Left lung (tissue), 10 donors: ENCODE results near the gene TIMM13. TPM values are rescaled to one million over a fixed set of nuclear protein-coding genes. Genes with fewer than 3 reads are reported as not detected.

Experiments used
- ATAC-seq: fragments of 200-7000 bp; cut with Tn5 transposase; one replicate; pipeline ENCODE4 v1.9.1; 2020; ENCODE audit warnings: moderate library complexity
- DNase-seq, 4 donors: peaks; one replicate each; pipeline ENCODE4 v3.0.0-alpha.2; 2013 to 2020
- H3K27ac ChIP-seq, 2 donors: fragments of 200-600 bp; sonication (generic) in 1 of 2; one replicate each; pipeline versions ENCODE4 v1.5.0 to v1.8.0; 2020 to 2021
- H3K27me3 ChIP-seq, 2 donors: fragments of 200-600 bp; sonication (generic) in 1 of 2; one replicate each; pipeline versions ENCODE4 v1.5.0 to v1.8.0; 2020 to 2021
- H3K36me3 ChIP-seq, 2 donors: fragments of 200-600 bp; sonication (generic) in 1 of 2; one replicate each; pipeline versions ENCODE4 v1.5.0 to v1.8.0; 2020 to 2021
- H3K4me1 ChIP-seq, 2 donors: fragments of 200-600 bp; one replicate each; pipeline ENCODE4 v1.8.0; 2021
- H3K4me3 ChIP-seq, 2 donors: fragments of 200-600 bp; sonication (generic) in 1 of 2; one replicate each; pipeline versions ENCODE4 v1.5.0 to v1.8.0; 2020 to 2021; ENCODE audit warnings: mild to moderate bottlenecking in 1 of 2
- H3K9me3 ChIP-seq, 2 donors: fragments of 200-600 bp; sonication (generic) in 1 of 2; one replicate each; pipeline versions ENCODE4 v1.5.0 to v1.8.0; 2020 to 2021
- CTCF ChIP-seq, 2 donors: fragments of 200-600 bp; sonication (generic) in 1 of 2; IDR thresholded peaks; one replicate each; pipeline versions ENCODE4 v1.5.0 to v1.8.0; 2021; ENCODE audit warnings: antibody characterized with exemption in 2 of 2
- intact Hi-C, 2 donors: fragments of 100-400 bp; cut with DNase I; formaldehyde crosslinking; loops; one replicate each; pipeline versions ENCODE4 v1.11.2 to v1.14.2; 2022
- polyA plus RNA-seq, 6 donors: library from polyadenylated mRNA; unstranded; fragments of 120-200 nt; gene quantifications; one replicate each; pipeline ENCODE4 v1.2.1, GENCODE V29; 2013; ENCODE audit not compliant: insufficient read length in 6 of 6
- total RNA-seq, 2 donors: library from RNA; stranded (reverse); fragmentation: NEBNext Ultra II Directional; extraction: Animal tissue kit (Norgen Biotek cat#: 25700); gene quantifications; one replicate each; pipeline ENCODE4 v1.2.1, GENCODE V29; 2021
- donor health status: DM: no; HTN: yes; CAD: no.
- donor health status: DM: no; HTN: no; CAD: no.

Gene TIMM13
- total and polyA plus RNA-seq, 8 donors = 47.6 to 98.0 (median 70.8) TPM

GRCh38 chr19:2424686-2425621, 2.4 kb downstream of the TIMM13 start:
- H3K4me1 ChIP-seq = peaks cover 18 to 38% of the 10 kb centered on the region in 2 donors
- DNase-seq (peak in 2 of 4 donors; percentile 35 to 80), ATAC-seq (no peak)
- H3K9me3 ChIP-seq = no peaks in the 10 kb centered on the region
- no peaks in the 10 kb centered on the region for H3K27me3 ChIP-seq
- no peak overlapping the region for H3K27ac ChIP-seq
- intact Hi-C loops = no loop called here
- TF ChIP-seq CTCF (IDR thresholded peaks at IDR 0.05) = no peak
- H3K36me3 ChIP-seq = peaks cover 0 to 27% of the 10 kb centered on the region in 2 donors
- peak overlapping the region in 1 of 2 donors; percentile 79 for H3K4me3 ChIP-seq

DNA sequence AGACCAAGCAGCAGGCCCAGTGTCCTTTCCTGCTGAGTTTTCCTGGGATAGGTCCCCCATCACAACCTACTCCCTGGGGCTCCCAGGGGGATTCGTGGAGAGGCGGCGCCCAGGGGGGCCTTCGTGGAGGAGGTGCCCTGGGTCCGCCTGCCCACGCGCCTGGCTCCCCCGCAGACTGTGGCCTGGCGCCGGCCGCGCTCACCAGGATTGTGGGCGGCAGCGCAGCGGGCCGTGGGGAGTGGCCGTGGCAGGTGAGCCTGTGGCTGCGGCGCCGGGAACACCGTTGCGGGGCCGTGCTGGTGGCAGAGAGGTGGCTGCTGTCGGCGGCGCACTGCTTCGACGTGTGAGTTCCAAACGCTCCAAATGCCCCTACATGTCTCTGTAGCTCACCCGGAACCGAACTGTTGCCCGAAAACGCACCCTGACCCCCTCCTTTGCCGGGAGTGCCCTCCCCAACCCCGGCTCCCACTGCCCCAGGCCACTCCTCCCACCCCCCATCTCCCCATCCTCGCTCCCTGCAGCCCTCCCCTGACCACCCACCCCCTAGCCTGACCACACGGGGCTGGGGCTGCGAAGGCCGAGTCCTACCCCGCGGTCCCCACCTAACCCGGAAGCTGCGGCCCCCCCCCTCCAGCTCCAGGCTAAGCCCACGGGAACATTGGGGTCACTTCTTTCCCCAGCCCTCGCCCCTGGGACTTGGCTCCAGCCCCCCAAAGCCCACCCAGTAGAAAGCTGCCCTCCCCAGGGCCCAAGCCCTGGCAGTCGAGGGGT, 3.3 kb downstream of the TIMM13 start:
- DNase-seq (peak in 1 of 4 donors; percentile 75), ATAC-seq (no peak)
- TF ChIP-seq CTCF (IDR thresholded peaks at IDR 0.05) = no peak
- Histone ChIP-seq H3K27me3 (no peaks in the 10 kb centered on the region), H3K4me3 (no peak overlapping the region), H3K36me3 (peaks cover 0 to 22% of the 10 kb centered on the region in 2 donors), H3K27ac (no peak overlapping the region), H3K9me3 (no peaks in the 10 kb centered on the region), H3K4me1 (peaks cover 18 to 38% of the 10 kb centered on the region in 2 donors)
- intact Hi-C loops = no loop called here

- no peak overlapping the region for H3K27ac ChIP-seq
- H3K27me3 ChIP-seq = no peaks in the 10 kb centered on the region
- DNase-seq (peak in 3 of 4 donors; percentile 41 to 62 (median 55)), ATAC-seq (no peak)
- peaks cover 14 to 33% of the 10 kb centered on the region in 2 donors for H3K4me1 ChIP-seq
- intact Hi-C loops = no loop called here
- TF ChIP-seq CTCF (IDR thresholded peaks at IDR 0.05) = no peak
- no peaks in the 10 kb centered on the region for H3K9me3 ChIP-seq
- no peak overlapping the region for H3K4me3 ChIP-seq
- peaks cover 0 to 22% of the 10 kb centered on the region in 2 donors for H3K36me3 ChIP-seq
Measured at GRCh38 chr19:2423071-2423914, 4.1 kb downstream of the TIMM13 start.

DNA sequence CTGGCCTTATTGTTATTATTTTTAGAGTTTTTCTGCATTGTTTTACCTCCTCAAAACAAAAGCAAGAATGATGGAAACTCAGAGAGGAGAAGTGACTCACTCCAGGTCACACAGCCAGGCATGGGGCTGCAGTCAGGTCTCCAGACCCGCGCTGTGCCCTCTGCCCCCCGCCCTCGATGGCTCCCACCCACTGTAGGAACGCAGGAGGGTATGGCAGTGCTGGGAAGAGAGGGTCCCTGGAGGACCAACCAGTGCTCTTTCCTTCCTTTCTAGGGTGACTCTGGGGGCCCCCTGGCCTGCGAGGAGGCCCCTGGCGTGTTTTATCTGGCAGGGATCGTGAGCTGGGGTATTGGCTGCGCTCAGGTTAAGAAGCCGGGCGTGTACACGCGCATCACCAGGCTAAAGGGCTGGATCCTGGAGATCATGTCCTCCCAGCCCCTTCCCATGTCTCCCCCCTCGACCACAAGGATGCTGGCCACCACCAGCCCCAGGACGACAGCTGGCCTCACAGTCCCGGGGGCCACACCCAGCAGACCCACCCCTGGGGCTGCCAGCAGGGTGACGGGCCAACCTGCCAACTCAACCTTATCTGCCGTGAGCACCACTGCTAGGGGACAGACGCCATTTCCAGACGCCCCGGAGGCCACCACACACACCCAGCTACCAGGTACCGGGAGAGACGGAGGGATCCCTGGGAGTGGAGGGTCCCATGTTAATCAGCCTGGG, 5.6 kb downstream of the TIMM13 start:
- TF ChIP-seq CTCF (IDR thresholded peaks at IDR 0.05) = no peak
- peaks cover 0 to 27% of the 10 kb centered on the region in 2 donors for H3K36me3 ChIP-seq
- no peak overlapping the region for H3K4me3 ChIP-seq
- no peak overlapping the region for H3K27ac ChIP-seq
- peaks cover 9 to 26% of the 10 kb centered on the region in 2 donors for H3K4me1 ChIP-seq
- DNase-seq (peak in 1 of 4 donors; percentile 55), ATAC-seq (no peak)
- H3K9me3 ChIP-seq = no peaks in the 10 kb centered on the region
- intact Hi-C loops = no loop called here
- H3K27me3 ChIP-seq = no peaks in the 10 kb centered on the region
